GM10266 (cell line): ENCODE measurements around the gene ACTN2.

Experiments used
- DNase-seq: peaks from one replicate; pipeline ENCODE4 v3.0.0; 2012; ENCODE audit errors: extremely low spot score
- CTCF ChIP-seq: IDR thresholded peaks from 2 replicates; pipeline ENCODE4 v1.5.1; 2012; ENCODE audit warnings: mild to moderate bottlenecking, low read depth; ENCODE audit not compliant: control insufficient read depth, insufficient read depth; ENCODE audit errors: missing control alignments

ACTN2 gene

GRCh38 chr1:236802264-236802663, 116.0 kb downstream of the ACTN2 start:
- DNase-seq = no peak
- TF ChIP-seq CTCF = no peak

GRCh38 chr1:236806634-236807033, 120.3 kb downstream of the ACTN2 start:
- no peak for DNase-seq
- TF ChIP-seq CTCF = no peak

- no peak for TF ChIP-seq CTCF
- DNase-seq = no peak
These were observed 121.7 kb downstream of the ACTN2 start for GRCh38 chr1:236808005-236808404.

GRCh38 chr1:236808564-236809130, 122.3 kb downstream of the ACTN2 start:
- DNase-seq = no peak
- TF ChIP-seq CTCF = no peak

GRCh38 chr1:236809148-236809547, 122.8 kb downstream of the ACTN2 start:
- no peak for DNase-seq
- TF ChIP-seq CTCF = no peak

GRCh38 chr1:236810018-236810417, 123.7 kb downstream of the ACTN2 start:
- no peak for TF ChIP-seq CTCF
- no peak for DNase-seq

- no peak for TF ChIP-seq CTCF
- DNase-seq = no peak
These were observed 126.2 kb downstream of the ACTN2 start for GRCh38 chr1:236812334-236813030.
